ENCODE measurements around the gene PRTFDC1.
A peak's percentile ranks its signal among the peaks of the same experiment; 100 is the strongest.
"Not testable (repeated sequence)": the region's sequence is repeated elsewhere in the genome, so short reads cannot be mapped to it uniquely, and the experiment has no call there.

Gene PRTFDC1

DNA sequence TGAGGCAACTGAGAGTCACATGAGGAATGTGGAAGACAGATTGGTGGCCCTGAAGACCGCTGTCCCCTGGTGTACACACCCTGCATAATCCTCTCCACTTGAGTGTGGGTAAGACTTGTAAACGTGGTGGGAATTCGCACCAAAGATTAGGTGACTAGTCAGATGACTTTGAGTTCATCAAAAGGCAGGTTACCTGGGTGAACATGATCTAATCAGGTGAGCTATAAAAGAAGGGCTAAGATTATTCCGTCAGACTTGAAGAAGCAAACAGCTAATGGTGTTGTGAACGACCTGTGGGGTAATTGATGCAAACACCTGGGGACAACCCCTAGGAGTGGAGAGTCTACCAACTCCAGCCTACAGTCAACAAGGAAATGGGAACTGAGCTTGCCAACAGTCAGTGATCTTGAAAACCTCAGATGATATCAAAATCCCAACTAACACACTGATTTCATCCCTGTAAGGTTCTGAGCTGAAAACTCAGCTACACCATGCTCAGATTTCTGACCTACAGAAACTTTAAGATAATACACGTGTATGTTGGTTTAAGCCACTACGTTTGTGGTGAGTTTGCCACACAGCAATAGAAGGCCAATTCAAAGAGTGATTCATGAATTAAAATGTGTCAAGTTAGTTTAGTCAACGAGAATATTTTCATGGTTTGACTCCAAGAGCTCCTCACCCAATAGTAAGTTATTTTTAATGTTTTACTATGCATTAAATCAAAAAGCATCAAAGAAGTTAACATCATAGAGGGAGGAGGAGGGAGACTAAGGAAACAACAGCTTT, 16.7 kb downstream of the PRTFDC1 start:
- no peak for DNase-seq (ENCODE audit: low read depth in 1 of 2, low spot score in 1 of 2)

DNA sequence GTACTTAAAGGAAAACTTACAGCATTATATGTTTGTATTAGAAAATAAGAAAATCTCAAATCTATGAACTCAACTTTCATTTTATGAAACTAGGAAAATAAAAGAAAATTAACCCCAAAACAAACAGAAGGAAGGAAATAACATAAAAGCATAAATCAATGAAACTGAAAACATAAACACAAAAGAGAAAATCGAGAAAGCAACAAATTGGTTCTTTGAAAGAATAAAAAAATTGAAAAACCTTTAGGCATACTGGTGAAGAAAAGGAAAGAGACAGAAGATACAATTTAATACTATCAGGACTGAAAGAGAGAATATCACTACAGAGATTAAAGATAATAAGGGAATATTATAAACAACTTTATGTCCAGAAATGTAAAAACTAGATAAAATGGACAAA, 21.2 kb downstream of the PRTFDC1 start:
- DNase-seq (ENCODE audit: low read depth in 1 of 2, low spot score in 1 of 2), result no peak

DNA sequence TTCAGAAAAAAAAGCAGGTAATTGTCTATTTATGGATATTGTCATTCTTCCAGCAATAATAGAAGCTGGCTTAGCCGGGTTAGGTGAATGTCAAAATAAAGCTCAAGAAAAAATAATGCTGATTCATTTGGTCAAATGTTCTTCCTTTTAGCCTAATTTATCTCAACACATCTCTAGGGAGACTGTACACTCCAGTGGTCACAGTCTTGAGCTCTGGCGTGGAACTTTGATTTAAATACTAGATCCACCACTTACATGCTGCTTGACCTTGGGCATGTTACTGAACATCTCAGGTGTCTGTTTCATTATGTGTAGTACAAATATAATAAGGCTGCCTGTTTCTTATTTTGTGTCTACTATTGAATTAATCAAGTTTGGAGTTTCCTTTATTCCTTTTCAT, 22.0 kb downstream of the PRTFDC1 start:
- no peak for DNase-seq (ENCODE audit: low read depth in 1 of 2, low spot score in 1 of 2)

DNA sequence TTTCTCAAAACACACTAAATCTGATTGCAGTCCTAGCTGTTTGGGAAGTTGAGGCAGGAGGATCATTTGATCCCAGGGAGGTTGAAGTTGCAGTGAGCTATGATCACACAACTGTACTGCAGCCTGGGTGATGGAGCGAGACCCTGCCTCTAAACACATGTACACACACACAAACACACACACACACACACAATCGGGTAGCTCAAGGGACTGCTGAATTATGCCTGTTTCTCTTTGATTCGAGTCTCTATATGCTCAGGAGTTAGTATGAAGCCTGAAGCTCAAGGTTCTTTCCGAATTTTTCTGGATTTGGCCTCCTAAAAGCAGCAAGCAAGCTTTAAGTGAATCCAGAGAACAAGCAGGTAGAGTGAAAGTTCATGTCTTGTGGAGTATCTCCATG, 22.5 kb downstream of the PRTFDC1 start:
- no peak for DNase-seq (ENCODE audit: low read depth in 1 of 2, low spot score in 1 of 2)

DNA sequence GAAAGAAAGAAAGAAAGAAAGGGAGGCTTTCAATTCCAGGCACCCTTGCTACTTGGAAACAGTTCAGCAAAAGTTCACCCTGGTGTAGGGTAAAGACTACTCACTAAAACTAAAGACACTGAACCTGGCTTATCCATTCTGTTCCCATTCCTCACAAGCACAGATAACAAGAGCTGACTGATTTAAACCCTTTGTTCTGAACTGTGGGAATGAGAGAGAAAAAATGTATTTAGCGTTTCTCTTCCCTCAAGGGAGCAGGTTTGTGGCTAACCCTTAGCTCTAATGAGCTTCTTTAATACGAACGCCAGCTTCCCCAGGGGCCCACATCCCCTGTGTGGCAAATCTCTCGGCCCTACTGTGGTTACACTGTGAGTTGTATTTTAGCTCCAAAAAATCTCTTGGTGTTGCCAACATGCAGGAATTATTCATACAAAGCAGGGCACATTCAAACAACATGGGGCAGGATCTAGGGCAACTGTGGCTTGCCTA, 23.3 kb downstream of the PRTFDC1 start:
- DNase-seq (ENCODE audit: low read depth in 1 of 2, low spot score in 1 of 2), result no peak

DNA sequence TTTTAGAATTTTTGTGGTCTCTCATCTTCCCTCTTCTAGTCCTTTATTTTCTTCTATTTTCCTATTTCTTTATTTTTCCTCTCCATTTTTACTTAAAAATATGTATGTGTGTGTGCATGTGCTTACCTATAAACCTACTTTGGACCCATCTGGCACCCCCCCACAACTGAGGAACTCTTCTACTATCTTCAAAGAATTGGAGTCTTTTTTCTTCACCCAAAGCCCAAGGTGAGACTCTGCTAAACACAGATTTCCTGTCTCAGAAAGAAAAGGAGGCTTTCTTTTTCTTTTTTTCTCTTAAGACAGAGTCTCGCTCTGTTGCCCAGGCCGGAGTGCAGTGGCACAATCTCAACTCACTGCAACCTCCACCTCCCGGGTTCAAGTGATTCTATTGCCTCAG, 24.2 kb downstream of the PRTFDC1 start:
- DNase-seq (ENCODE audit: low read depth in 1 of 2, low spot score in 1 of 2), result no peak

DNA sequence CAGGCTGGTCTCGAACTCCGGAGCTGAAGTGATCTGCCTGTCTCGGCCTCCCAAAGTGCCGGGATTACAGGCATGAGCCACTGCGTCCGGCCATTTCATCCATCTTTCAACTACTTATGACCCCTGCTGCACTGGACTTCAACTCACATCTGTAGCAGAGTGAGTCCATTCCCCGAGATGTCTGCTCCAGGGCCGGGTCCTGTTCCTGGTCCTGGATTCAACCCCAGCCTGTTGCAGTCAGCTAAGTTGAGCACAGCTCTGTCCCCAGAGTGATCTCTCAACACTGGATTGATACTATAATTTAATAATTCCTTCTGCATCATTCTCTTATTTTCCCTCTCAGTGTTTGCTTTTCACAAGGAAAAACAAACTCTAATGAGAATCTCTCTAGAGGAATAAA, 25.8 kb downstream of the PRTFDC1 start:
- no peak for DNase-seq (ENCODE audit: low read depth in 1 of 2, low spot score in 1 of 2)

DNA sequence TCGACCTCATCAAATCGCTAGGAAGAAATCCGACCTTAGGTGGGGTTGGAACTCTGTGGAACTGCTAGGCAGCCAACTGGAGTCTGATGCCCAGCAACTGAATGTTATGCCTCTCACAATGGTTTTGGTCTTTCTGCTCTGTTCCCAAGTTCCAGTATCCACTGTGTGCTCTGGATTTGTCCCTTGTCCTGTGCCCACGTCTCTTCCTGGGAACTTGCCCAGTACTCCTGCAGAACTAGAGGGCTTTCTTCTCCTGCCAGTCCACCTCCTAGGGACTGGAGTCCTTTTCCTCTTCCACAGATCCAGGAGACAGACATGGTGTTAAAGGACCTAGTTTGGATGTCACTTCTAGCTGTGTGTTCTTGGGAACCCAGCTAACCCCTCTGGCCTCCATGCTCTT, 26.6 kb downstream of the PRTFDC1 start:
- DNase-seq (ENCODE audit: low read depth in 1 of 2, low spot score in 1 of 2), result no peak

DNA sequence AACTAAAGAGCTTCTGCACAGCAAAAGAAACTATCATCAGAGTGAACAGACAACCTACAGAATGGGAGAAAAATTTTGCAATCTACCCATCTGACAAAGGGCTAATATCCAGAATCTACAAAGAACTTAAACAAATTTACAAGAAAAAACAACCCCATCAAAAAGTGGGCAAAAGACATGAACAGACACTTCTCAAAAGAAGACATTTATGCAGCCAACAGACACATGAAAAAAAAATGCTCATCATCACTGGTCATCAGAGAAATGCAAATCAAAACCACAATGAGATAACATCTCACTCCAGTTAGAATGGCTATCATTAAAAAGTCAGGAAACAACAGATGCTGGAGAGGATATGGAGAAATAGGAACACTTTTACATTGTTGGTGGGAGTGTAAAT, 27.9 kb downstream of the PRTFDC1 start:
- DNase-seq (ENCODE audit: low read depth in 1 of 2, low spot score in 1 of 2), result not testable (repeated sequence)

DNA sequence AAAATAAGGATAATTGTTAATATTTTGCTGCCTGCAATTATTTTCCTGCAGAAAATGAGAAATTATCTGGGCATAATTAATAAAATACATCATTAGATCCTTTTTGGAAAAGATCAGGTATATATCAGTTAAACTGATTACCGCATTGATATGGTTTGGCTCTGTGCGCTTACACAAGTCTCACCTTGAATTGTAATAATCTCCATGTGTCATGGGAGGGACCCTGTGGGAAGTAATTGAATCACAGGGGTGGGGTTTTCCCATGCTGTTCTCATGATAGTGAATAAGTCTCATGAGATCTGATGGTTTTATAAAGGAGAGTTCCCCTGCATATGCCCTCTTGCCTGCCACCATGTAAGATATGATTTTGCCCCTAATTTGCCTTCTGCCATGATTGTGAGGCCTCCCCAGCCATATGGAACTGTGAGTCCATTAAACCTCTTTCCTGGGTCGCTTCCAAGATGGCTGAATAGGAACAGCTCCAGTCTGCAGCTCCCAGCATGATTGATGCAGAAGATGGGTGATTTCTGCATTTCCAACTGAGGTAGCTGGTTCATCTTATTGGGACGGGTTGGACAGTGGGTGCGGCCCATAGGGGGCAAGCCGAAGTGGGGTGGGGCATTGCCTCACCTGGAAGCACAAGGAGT, 30.1 kb downstream of the PRTFDC1 start:
- DNase-seq (ENCODE audit: low read depth in 1 of 2, low spot score in 1 of 2), result peak in 1 of 2 donors; percentile 36

DNA sequence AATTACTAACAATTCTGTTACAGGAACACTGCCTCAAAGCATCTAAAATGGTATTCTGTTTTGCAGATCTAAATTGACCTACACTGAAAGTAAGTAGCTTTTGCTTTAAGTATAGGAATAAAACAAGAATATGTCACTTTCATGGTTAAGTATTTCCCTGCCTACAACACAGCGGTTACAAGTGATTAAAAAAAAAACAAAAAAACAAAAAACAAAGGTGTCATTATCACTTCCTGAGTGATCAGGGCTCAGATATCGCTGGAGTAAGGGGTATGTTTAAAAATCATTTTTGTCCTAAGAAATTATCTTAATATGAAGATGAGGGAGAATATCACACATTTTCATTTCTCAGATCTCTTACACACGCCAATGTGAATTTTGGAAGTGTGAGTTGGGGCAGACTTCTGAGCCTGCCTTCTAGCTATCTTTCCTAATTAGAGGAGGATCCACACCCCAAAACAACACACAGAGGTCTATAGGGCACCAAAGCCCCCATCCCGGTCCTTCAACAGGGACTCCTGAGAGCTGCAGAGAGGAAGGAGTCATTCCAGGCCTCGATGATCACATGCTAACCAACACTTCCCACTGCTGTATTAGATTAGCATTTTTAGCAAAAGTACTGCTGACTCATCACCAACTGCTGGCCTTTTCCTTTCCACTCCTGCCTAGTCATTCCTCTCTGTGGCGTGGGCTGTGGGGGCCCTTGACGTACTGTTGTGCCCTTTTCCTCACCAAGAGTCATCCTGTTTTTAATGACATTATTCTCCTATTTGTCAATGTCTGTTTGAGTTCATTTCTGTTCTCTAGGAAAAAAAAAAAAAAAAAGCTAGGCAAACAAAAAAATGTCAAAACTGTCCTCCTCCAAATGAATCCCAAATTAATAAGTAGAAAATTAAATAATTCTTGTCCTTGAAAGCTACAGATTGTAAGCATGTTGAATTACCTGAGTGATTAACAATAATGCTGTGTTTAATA, 31.2 kb downstream of the PRTFDC1 start:
- peak; percentile 13 to 60 for DNase-seq (ENCODE audit: low read depth in 1 of 2, low spot score in 1 of 2)

DNA sequence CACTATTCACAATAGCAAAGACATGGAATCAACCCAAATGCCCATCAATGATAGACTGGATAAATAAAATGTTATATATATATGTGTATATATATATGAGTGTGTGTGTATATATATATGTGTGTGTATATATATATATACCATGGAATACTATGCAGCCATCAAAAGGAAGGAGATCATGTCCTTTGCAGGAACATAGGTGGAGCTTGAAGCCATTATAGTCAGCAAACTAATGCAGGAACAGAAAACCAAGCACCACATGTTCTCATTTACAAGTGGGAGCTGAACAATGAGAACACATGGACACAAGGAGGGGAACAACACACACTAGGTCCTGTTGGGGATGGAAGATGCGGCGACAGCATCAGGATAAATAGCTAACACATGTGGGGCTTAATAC, 32.2 kb downstream of the PRTFDC1 start:
- not testable (repeated sequence) for DNase-seq (ENCODE audit: low read depth in 1 of 2, low spot score in 1 of 2)

DNA sequence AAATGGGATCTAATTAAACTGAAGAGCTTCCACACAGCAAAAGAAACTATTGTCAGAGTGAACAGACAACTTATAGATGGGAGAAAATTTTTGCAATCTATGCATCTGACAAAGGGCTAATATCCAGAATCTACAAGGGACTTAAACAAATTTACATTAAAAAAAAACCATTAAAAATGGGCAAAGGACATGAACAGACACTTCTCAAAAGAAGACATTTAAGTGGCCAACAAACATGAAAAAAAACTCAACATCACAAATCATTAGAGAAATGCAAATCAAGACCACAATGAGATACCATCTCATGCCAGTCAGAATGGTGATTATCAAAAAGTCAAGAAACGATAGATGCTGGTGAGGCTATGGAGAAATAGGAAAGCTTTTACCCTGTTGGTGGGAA, 32.8 kb downstream of the PRTFDC1 start:
- DNase-seq (ENCODE audit: low read depth in 1 of 2, low spot score in 1 of 2), result not testable (repeated sequence)

DNA sequence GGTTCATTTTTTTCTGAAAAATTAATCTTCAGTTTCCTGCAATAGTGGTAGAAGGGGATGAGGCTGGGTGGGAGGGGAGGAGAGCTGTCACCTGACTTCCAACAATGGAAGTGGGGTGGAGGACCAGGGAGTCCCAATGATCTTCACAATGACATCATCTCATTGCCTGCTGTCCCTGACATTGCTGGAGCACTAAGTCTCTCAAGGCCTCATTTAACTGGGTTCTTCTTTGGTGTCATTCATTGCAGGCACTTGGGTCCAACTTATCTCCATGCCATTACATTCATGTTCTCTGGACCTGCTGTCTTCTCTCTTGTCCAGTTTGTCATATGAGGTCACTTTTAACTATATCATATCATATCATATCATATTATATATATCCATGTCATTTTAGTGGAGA, 34.4 kb downstream of the PRTFDC1 start:
- no peak for DNase-seq (ENCODE audit: low read depth in 1 of 2, low spot score in 1 of 2)

DNA sequence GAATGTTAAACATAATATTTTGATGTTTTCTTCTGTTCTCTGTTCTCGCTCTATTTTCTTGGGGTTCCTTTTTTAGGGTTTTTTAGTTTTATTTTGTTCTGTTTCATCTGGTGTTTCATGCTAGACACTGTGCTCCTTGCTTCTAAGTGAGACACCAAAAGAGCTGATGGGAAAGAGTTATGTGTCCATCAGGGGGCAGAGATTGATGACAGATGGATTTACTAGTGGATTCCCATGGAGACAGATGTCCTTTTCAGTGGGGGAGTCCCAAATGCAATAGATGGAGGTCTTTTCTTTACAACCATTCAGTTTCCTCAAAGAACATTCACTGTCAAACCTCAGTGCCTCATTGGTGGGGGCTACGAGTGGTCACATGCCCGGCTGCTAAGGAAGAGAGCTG, 34.9 kb downstream of the PRTFDC1 start:
- DNase-seq (ENCODE audit: low read depth in 1 of 2, low spot score in 1 of 2), result no peak

DNA sequence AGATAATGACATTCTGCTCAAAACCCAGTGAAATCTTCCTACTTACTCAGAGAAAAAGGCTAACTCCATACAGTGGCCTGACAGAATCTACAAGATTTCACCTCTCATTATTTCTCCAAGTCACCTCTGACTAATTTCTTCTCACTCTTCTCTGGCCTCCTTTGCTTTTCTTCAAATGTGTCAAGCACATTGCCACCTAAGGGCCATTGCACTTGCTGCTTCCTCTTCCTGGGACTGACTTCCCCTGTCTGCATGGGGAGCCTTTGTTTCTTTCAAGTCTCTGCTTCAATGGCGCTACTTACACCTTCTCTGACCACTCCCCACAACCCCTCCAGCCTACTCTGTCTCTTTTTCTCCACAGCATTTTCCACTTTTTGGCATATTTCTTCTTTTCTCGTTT, 36.0 kb downstream of the PRTFDC1 start:
- no peak for DNase-seq (ENCODE audit: low read depth in 1 of 2, low spot score in 1 of 2)

DNA sequence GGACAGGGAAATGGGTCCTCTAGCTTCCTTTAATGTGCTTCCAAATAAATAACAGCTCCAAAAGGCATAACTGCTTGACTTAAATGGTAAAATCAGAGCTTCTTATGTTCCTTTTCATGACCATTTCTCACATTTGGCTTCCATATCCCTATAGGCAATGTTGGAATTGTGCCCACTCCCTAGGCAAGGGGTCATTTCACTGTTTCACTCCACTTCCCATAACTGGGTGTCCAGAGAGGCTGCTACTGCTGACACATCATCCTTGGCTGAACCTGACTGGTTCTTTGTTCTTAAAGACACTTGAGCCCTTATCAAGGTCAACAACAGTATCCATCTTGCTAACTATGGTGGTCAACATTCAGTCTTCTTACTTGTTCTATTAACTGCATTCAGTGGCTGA, 37.1 kb downstream of the PRTFDC1 start:
- DNase-seq (ENCODE audit: low read depth in 1 of 2, low spot score in 1 of 2), result no peak

DNA sequence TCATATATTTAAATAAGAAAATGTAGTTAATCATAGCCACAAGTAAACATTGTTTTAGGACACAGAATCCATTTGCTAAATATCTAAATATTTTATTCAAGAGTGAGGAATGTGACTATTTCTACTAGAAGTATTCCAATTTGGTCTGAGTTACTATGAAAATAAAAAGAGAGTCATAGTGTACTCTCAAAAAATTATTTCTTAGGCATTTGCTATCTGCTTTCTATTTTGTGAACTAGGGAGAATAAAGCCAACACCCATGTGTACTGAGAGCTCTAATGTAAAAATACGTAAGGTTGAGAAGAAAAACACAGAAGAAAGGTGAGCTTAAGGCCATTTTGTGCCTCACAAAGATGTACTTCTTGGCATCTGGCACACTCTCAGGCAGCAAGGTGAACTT, 38.3 kb downstream of the PRTFDC1 start:
- no peak for DNase-seq (ENCODE audit: low read depth in 1 of 2, low spot score in 1 of 2)

DNA sequence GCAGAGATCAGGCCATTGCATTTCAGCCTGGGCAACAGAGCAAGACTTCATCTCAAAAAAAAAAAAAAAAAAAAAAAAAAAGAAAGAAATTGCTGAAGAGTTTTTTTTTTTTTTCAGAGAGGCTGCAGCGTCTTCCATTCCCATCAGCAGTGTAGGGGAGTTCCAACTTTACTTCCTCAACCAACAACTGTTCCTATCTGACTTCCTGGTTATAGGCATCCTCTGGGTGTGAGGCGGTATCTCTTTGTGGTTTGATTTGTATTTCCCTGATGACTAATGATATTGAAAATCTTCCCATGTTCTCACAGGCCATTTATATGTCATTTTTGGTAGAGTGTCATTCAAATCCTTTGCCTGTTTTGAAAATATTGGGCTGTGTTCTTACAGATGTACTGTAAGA, 40.2 kb downstream of the PRTFDC1 start:
- DNase-seq (ENCODE audit: low read depth in 1 of 2, low spot score in 1 of 2), result no peak

DNA sequence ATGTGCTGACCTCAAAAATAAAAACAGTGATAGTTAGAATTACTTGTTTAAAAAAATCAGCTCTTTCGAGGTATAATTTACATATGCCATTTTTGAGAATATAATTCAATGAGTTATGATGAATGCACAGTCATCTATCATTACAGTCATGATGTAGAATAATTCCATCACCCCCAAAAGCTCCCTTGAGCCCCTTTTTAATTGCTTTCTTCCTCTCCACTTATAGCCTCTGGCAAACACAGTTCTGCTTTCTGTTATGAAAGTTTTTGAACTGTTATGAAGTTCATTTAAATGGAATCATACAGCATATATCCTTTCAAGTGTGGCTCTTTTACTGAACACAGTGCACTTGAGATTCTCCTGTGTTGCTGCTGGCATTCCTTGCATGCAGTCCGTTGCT, 41.4 kb downstream of the PRTFDC1 start:
- DNase-seq (ENCODE audit: low read depth in 1 of 2, low spot score in 1 of 2), result no peak

DNA sequence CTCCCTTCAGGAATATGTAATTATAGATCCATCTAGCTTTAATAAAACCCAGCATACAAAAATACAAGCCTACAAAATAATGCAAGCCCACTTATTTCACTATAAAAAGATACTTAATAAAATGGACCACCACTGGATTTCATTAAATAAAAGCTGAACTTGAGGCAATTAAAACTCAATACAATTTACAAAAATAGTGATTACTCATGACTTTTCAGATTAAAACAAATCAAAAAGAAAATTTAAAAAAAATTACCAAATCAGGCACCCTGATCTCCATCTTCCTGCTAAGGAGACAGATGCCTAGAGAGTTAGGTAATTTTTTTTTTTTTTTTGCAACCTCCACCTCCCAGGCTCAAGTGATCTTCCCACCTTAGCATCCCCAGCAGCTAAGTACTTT, 41.8 kb downstream of the PRTFDC1 start:
- no peak for DNase-seq (ENCODE audit: low read depth in 1 of 2, low spot score in 1 of 2)
